ENCODE measurements around the gene EMSY.

GRCh38 chr11:76400967-76401366 is 43.9 kb upstream of the EMSY start:
- no peak for TF ChIP-seq CTCF (conservative IDR thresholded peaks at IDR 0.05; ENCODE audit: low read depth, low read length)
- TF ChIP-seq EZH2 (IDR thresholded peaks at IDR 0.05; ENCODE audit: borderline replicate concordance, low read depth, low read length, poor library complexity, severe bottlenecking): no peak
